Heart left ventricle (tissue), 13 donors: ENCODE results near the gene PRTN3.

Experiments
- POLR2A ChIP-seq, 2 donors: fragments of 450-650 bp; IDR thresholded peaks; one replicate each; pipeline ENCODE4 v1.6.1; 2017; ENCODE audit warnings: antibody characterized with exemption in 2 of 2, mild to moderate bottlenecking in 2 of 2, moderate library complexity in 2 of 2
- TF ChIP-seq, protein P1 (sequence below), 12 donors: fragments of 200-600 bp; sonication (generic) in 4 of 12; IDR thresholded peaks; one replicate each; pipeline versions ENCODE4 v1.5.0 to v1.8.0; 2018 to 2022; ENCODE audit warnings: antibody characterized with exemption in 12 of 12, mild to moderate bottlenecking in 5 of 12
- donor health status: ischemic (EF 13 %, LVEDD 7.1; RV severe dilation, severe dysfunction).
- donor health status: DM: no; HTN: yes; CAD: no.
- donor health status: DM: no; HTN: no; CAD: no.
- donor health status: ischemic (EF 25% LVEDD 6.9; RV normal size, moderate dysfunction).
- donor health status: ischemic (EF 25% LVEDD 5.7; RV mildly dilated, moderate dysfunction).
- donor health status: ischemic (EF 35%, LVEDD 5.7; RV mildly dilated, moderate dysfunction).
- donor health status: nonischemic (EF 11% LVEDD 7.7; RV severe dilation, severe dysfunction).
- donor health status: DM: yes; HTN: yes; CAD: no.
- donor health status: PGD.
- donor health status: ischemic (EF 29% LVEDD 5.4; RV normal size, mild dysfunction).
- donor health status: nonischemic (EF 23%, LVEDD 6.1; RV moderate dilation, normal function).

DNA sequence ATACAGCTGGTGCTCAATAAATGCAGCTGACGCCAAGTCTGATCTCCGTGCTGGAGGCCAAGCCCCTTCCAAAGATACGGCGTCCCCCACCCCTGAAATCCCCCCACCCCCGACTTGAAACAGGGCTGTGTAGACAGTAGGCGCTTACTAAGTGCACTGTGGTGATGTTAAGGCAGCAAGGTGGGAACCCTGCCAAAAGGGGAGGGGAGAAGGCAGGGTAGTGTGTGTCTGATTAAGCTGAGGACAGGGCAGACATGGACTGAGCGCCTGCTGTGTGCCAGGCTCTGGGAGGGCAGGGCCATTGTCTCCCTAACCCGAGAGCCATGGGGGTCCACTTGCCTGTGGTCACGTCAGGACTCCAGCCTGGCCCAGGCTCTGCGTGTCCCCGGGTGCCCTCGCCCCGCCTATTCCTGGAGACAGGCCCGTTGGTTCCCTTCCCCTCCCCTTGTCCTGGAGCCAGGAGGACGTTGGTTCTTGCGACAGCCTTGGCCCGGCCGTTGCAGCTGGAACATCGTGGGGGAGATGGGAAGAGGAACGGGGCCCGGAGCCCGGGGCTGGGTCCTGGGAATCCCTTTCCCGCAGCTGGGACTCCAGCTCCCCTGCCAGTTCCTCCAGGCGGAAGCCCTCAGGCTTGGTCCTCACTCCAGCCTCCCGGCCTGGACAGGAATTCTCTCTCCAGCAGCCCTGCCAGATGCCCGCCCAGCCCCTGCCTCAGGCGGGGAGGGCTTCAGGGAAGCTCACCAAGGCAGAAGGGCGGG, 9.6 kb downstream of the PRTN3 start:
- TF ChIP-seq POLR2A (IDR thresholded peaks at IDR 0.05): no peak
- TF ChIP-seq, protein P1, sequence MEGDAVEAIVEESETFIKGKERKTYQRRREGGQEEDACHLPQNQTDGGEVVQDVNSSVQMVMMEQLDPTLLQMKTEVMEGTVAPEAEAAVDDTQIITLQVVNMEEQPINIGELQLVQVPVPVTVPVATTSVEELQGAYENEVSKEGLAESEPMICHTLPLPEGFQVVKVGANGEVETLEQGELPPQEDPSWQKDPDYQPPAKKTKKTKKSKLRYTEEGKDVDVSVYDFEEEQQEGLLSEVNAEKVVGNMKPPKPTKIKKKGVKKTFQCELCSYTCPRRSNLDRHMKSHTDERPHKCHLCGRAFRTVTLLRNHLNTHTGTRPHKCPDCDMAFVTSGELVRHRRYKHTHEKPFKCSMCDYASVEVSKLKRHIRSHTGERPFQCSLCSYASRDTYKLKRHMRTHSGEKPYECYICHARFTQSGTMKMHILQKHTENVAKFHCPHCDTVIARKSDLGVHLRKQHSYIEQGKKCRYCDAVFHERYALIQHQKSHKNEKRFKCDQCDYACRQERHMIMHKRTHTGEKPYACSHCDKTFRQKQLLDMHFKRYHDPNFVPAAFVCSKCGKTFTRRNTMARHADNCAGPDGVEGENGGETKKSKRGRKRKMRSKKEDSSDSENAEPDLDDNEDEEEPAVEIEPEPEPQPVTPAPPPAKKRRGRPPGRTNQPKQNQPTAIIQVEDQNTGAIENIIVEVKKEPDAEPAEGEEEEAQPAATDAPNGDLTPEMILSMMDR (IDR thresholded peaks at IDR 0.05): no peak
